H1 (cell line): ENCODE measurements around the gene LOXHD1. TPM values are rescaled to one million over a fixed set of nuclear protein-coding genes. Genes with fewer than 3 reads are reported as not detected.

ENCODE experiments used
- CTCF ChIA-PET: fragments of 300-600 bp; sonication (Branson Sonifier 250); formaldehyde crosslinking; loops from one replicate; lab custom pipeline; 2021; ENCODE audit not compliant: partially characterized antibody; lab: Charles Lee
- POLR2A ChIA-PET: fragments of 300-600 bp; sonication (Branson Sonifier 250); formaldehyde crosslinking; loops from one replicate; lab custom pipeline; 2021; ENCODE audit warnings: inconsistent platforms; ENCODE audit not compliant: partially characterized antibody; lab: Charles Lee
- DNase-seq, 2 experiments: peaks; one replicate each; pipeline versions ENCODE4 v3.0.0 to v3.0.0-alpha.2; 2010 to 2022; ENCODE audit warnings: low spot score in 2 of 2, low read depth in 1 of 2, mixed read lengths in 1 of 2
- FAIRE-seq: peaks from 2 replicates; lab custom pipeline; 2011; peaks lifted over from hg19 to GRCh38; lab: Jason Lieb, UNC
- H2AFZ ChIP-seq: 2 replicates; pipeline ENCODE4 v1.8.1; 2012; ENCODE audit warnings: low read length, inconsistent platforms
- H2AK5ac ChIP-seq: 2 replicates; pipeline ENCODE4 v1.6.1; 2013; ENCODE audit warnings: low read depth, low read length
- H2BK120ac ChIP-seq: replicated peaks from 2 replicates; pipeline ENCODE3; 2013; ENCODE audit warnings: low read depth, low read length, inconsistent platforms
- H2BK12ac ChIP-seq: 2 replicates; pipeline ENCODE4 v1.6.1; 2013; ENCODE audit warnings: low read depth, low read length
- H2BK15ac ChIP-seq: 2 replicates; pipeline ENCODE4 v1.6.1; 2013; ENCODE audit warnings: low read length
- H2BK20ac ChIP-seq: 2 replicates; pipeline ENCODE4 v1.6.1; 2013; ENCODE audit warnings: low read length
- H2BK5ac ChIP-seq: 2 replicates; pipeline ENCODE4 v1.6.1; 2013; ENCODE audit warnings: low read depth, low read length
- H3K14ac ChIP-seq: 2 replicates; pipeline ENCODE4 v1.6.1; 2013; ENCODE audit warnings: inconsistent platforms; ENCODE audit not compliant: insufficient read length
- H3K18ac ChIP-seq: 2 replicates; pipeline ENCODE4 v1.6.1; 2013; ENCODE audit warnings: low read length; ENCODE audit errors: extremely low read depth
- H3K23ac ChIP-seq: 2 replicates; pipeline ENCODE4 v1.6.1; 2013; ENCODE audit warnings: inconsistent platforms; ENCODE audit not compliant: insufficient read length
- H3K23me2 ChIP-seq: 2 replicates; pipeline ENCODE4 v1.6.1; 2013; ENCODE audit warnings: low read depth, low read length
- H3K27ac ChIP-seq: 2 replicates; pipeline ENCODE4 v1.6.1; 2011; ENCODE audit warnings: low read depth, low read length, inconsistent platforms
- H3K27me3 ChIP-seq, 4 experiments: replicated peaks in 1 of 4; 1 replicate in 1 of 4; 2 replicates in 3 of 4; pipeline versions ENCODE4 v1.6.1 to v1.8.1; 2011 to 2013; ENCODE audit warnings: low read length in 3 of 4, mild to moderate bottlenecking in 3 of 4, inconsistent platforms in 2 of 4, mixed read lengths in 2 of 4, moderate library complexity in 1 of 4; ENCODE audit not compliant: control insufficient read depth in 3 of 4, insufficient read depth in 3 of 4; ENCODE audit errors: extremely low read depth in 1 of 4
- H3K36me3 ChIP-seq, 4 experiments: 2 replicates each; pipeline versions ENCODE4 v1.6.1 to v1.8.1; 2011 to 2013; ENCODE audit warnings: mild to moderate bottlenecking in 4 of 4, low read length in 3 of 4, moderate library complexity in 2 of 4, control low read depth in 1 of 4, inconsistent platforms in 1 of 4; ENCODE audit not compliant: insufficient read depth in 4 of 4, control insufficient read depth in 2 of 4
- H3K4ac ChIP-seq: replicated peaks from 2 replicates; pipeline ENCODE3; 2013; ENCODE audit warnings: low read length, low read depth, mixed read lengths, inconsistent platforms; ENCODE audit not compliant: insufficient read length
- H3K4me1 ChIP-seq, 4 experiments: replicated peaks in 1 of 4; 1 replicate in 1 of 4; 2 replicates in 3 of 4; pipeline versions ENCODE4 v1.6.1 to v1.8.1; 2011 to 2013; ENCODE audit warnings: low read length in 3 of 4, inconsistent platforms in 2 of 4, mixed read lengths in 1 of 4; ENCODE audit not compliant: insufficient read depth in 4 of 4, control insufficient read depth in 3 of 4
- H3K4me2 ChIP-seq, 2 experiments: 2 replicates each; pipeline versions ENCODE4 v1.6.1 to v1.8.1; 2011 to 2013; ENCODE audit warnings: low read depth in 2 of 2, low read length in 2 of 2, control low read depth in 1 of 2, inconsistent platforms in 1 of 2, mild to moderate bottlenecking in 1 of 2; ENCODE audit not compliant: insufficient read depth in 1 of 2
- H3K4me3 ChIP-seq, 4 experiments: fragments of 200-600, 300-600 bp in 1 of 4; sonication (generic), shearing (Covaris generic), sonication (Bioruptor Twin) in 1 of 4; 2 replicates each; pipeline versions ENCODE4 v1.5.1 to v1.8.1; 2011 to 2016; ENCODE audit warnings: low read length in 4 of 4, low read depth in 3 of 4, control low read depth in 2 of 4, inconsistent platforms in 2 of 4, mild to moderate bottlenecking in 2 of 4, mixed read lengths in 1 of 4, moderate library complexity in 1 of 4; ENCODE audit not compliant: insufficient read depth in 2 of 4; ENCODE audit errors: extremely low read depth in 1 of 4
- H3K56ac ChIP-seq: replicated peaks from 2 replicates; pipeline ENCODE3; 2013; ENCODE audit warnings: low read depth, mild to moderate bottlenecking, mixed read lengths, low read length, inconsistent platforms; ENCODE audit not compliant: insufficient read length
- H3K79me1 ChIP-seq: 2 replicates; pipeline ENCODE4 v1.6.1; 2013; ENCODE audit warnings: low read depth, low read length, control low read depth
- H3K79me2 ChIP-seq, 2 experiments: 2 replicates each; pipeline versions ENCODE4 v1.6.1 to v1.8.1; 2012 to 2013; ENCODE audit warnings: low read length in 2 of 2, mild to moderate bottlenecking in 2 of 2, inconsistent platforms in 1 of 2; ENCODE audit not compliant: insufficient read depth in 2 of 2, control insufficient read depth in 1 of 2
- H3K9ac ChIP-seq, 4 experiments: replicated peaks in 1 of 4; 1 replicate in 1 of 4; 2 replicates in 3 of 4; pipeline versions ENCODE4 v1.6.1 to v1.8.1; 2011 to 2013; ENCODE audit warnings: low read depth in 3 of 4, low read length in 3 of 4, control low read depth in 2 of 4, mild to moderate bottlenecking in 2 of 4, moderate library complexity in 2 of 4, inconsistent platforms in 1 of 4; ENCODE audit errors: extremely low read depth in 1 of 4
- H3K9me3 ChIP-seq, 2 experiments: 2 replicates each; pipeline versions ENCODE4 v1.6.1 to v1.8.1; 2012 to 2013; ENCODE audit warnings: mild to moderate bottlenecking in 2 of 2, moderate library complexity in 2 of 2, control low read depth in 1 of 2, inconsistent platforms in 1 of 2, low read depth in 1 of 2, low read length in 1 of 2, mixed read lengths in 1 of 2; ENCODE audit not compliant: insufficient read depth in 2 of 2
- H4K20me1 ChIP-seq, 2 experiments: replicated peaks in 1 of 2; 2 replicates each; pipeline versions ENCODE3 to v1.8.1; 2011 to 2013; ENCODE audit warnings: inconsistent platforms in 2 of 2, low read length in 2 of 2, mild to moderate bottlenecking in 1 of 2; ENCODE audit not compliant: insufficient read depth in 2 of 2, control insufficient read depth in 1 of 2
- H4K5ac ChIP-seq: 2 replicates; pipeline ENCODE4 v1.6.1; 2013; ENCODE audit warnings: low read length, low read depth, mixed read lengths, inconsistent platforms; ENCODE audit not compliant: insufficient read length
- H4K8ac ChIP-seq: 2 replicates; pipeline ENCODE4 v1.8.0; 2013; ENCODE audit warnings: mild to moderate bottlenecking, moderate library complexity, low read length, inconsistent platforms; ENCODE audit not compliant: insufficient read depth; ENCODE audit errors: extremely low read depth
- H4K91ac ChIP-seq: replicated peaks from 2 replicates; pipeline ENCODE3; 2013; ENCODE audit warnings: low read length, mixed read lengths, inconsistent platforms; ENCODE audit not compliant: insufficient read length
- YY1 ChIP-seq: IDR thresholded peaks from 2 replicates; pipeline ENCODE4 v1.6.1; 2011; ENCODE audit warnings: low read depth, mild to moderate bottlenecking, low read length
- ZNF274 ChIP-seq: IDR thresholded peaks from 2 replicates; pipeline ENCODE4 v1.7.0; 2012; ENCODE audit warnings: low read length, borderline replicate concordance; ENCODE audit errors: extremely low read depth
- WGBS, 2 experiments: shearing (Covaris generic) in 1 of 2; methylation state at CpG; one replicate each; pipeline versions ENCODE4 v1.1.6 to v1.1.7; 2013 to 2015; ENCODE audit warnings: low lambda C conversion rate in 2 of 2, mixed read lengths in 2 of 2, inconsistent platforms in 1 of 2, low coverage in 1 of 2, missing lambda C conversion rate in 1 of 2; ENCODE audit not compliant: insufficient replicate concordance in 2 of 2, insufficient coverage in 1 of 2, insufficient read length in 1 of 2; ENCODE audit errors: extremely low coverage in 1 of 2, missing lambda C conversion rate in 1 of 2; 5-methylcytosine and 5-hydroxymethylcytosine counted together
- polyA plus RNA-seq, 7 experiments: library from polyadenylated mRNA; depleted of rRNA in 3 of 7; stranded (reverse) in 5 of 7; unstranded in 2 of 7; fragments of >200 nt in 5 of 7; fragments of 200-250 nt in 2 of 7; gene quantifications; 1 replicate in 5 of 7; 2 replicates in 1 of 7; 4 replicates in 1 of 7; pipeline versions ENCODE4 v1.2.1 to v1.2.3, GENCODE V29; 2011 to 2013; ENCODE audit warnings: missing spikeins in 2 of 7, mixed read lengths in 2 of 7
- total RNA-seq: library from RNA; stranded (reverse); fragmentation: NEBNext Ultra II Directional; extraction: Animal tissue kit (Norgen Biotek cat#: 25700); gene quantifications from 2 replicates; pipeline ENCODE4 v1.2.1, GENCODE V29; 2021

The LOXHD1 gene
- total and polyA plus RNA-seq, 2 of the 8 experiments (the other 6 are each of a cell fraction or from before 2014, with no cell fraction given): 0.02 TPM; not detected in 1

GRCh38 chr18:46578987-46579386 lies 78.0 kb downstream of the LOXHD1 start:
- 58% methylated on average over 2 of the region's 2 CpGs; no CpG with 5 or more reads in 1 of the 2 experiments for WGBS, 2 experiments
- no peaks in the 10 kb centered on the region for H3K27me3 ChIP-seq
- no peaks in the 10 kb centered on the region for H4K20me1 ChIP-seq
- no peak overlapping the region for H4K5ac ChIP-seq
- H3K79me2 ChIP-seq: no peaks in the 10 kb centered on the region
- H3K9me3 ChIP-seq: peaks cover 0 to 5% of the 10 kb centered on the region in 2 experiments; a peak in 1 of 4 replicates
- no peak overlapping the region for H2BK20ac ChIP-seq
- no peak overlapping the region for H4K8ac ChIP-seq
- FAIRE-seq (no peak), DNase-seq (no peak)
- H4K91ac ChIP-seq: no peak overlapping the region
- no peak overlapping the region for H2BK5ac ChIP-seq
- H3K23me2 ChIP-seq: no peaks in the 10 kb centered on the region; the same call in 1 of the 2 replicates
- no peak overlapping the region for H2BK12ac ChIP-seq
- H3K79me1 ChIP-seq: no peaks in the 10 kb centered on the region
- no peak overlapping the region for H3K56ac ChIP-seq
- no peak overlapping the region for H2BK15ac ChIP-seq
- no peak overlapping the region for H3K27ac ChIP-seq
- no peak overlapping the region for H2AK5ac ChIP-seq
- TF ChIP-seq ZNF274 (no peak), YY1 (no peak)
- H3K4me2 ChIP-seq: no peak overlapping the region
- no peaks in the 10 kb centered on the region for H3K36me3 ChIP-seq
- no peak overlapping the region for H3K18ac ChIP-seq
- no peak overlapping the region for H2BK120ac ChIP-seq
- POLR2A ChIA-PET: no interaction called here
- no peak overlapping the region for H3K14ac ChIP-seq
- H3K4me3 ChIP-seq: no peak overlapping the region
- H3K9ac ChIP-seq: no peak overlapping the region
- CTCF ChIA-PET: interaction anchor here (0.8 to 1.8 kb wide), 4 partner anchors 12 to 186 kb away, joined by 3 to 5 read pairs (median 4); no protein-coding TSS in a partner anchor
- no peaks in the 10 kb centered on the region for H3K4me1 ChIP-seq
- no peak overlapping the region for H3K23ac ChIP-seq
- no peak overlapping the region for H3K4ac ChIP-seq
- no peak overlapping the region for H2AFZ ChIP-seq
